Measurements from ENCODE around the gene CPNE5. TPM values are rescaled to one million over a fixed set of nuclear protein-coding genes. Genes with fewer than 3 reads are reported as not detected.
A peak's percentile ranks its signal among the peaks of the same experiment; 100 is the strongest.

The CPNE5 gene
- total and polyA plus RNA-seq, 4 experiments from 2014 or later: 0.47 to 2.7 (median 1.3) TPM

GRCh38 chr6:36774331-36774730, 64.9 kb downstream of the CPNE5 start:
- H3K27ac ChIP-seq (ENCODE audit: low read depth, low read length): no peak overlapping the region
- Mint-ChIP-seq H3K9me3 (no peaks in the 10 kb centered on the region), H3K27ac (no peak overlapping the region), H3K36me3 (no peaks in the 10 kb centered on the region), H3K27me3 (no peaks in the 10 kb centered on the region), H3K4me1 (peaks cover 20 to 23% (median 22%) of the 10 kb centered on the region in 4 donors), H3K4me3 (no peak overlapping the region)
- no peaks in the 10 kb centered on the region for H3K27me3 ChIP-seq (ENCODE audit: insufficient read depth, low read length)
- peaks cover 18% of the 10 kb centered on the region for H3K4me1 ChIP-seq (ENCODE audit: insufficient read depth, low read length)
- no peak overlapping the region for H3K4me3 ChIP-seq (ENCODE audit: low read length in 2 of 2)
- no peak for DNase-seq
- ChIA-PET POLR2A (ENCODE audit: partially characterized antibody) (interaction anchor here (0.5 kb wide), 1 partner anchor 466 kb away, joined by 3 read pairs; no protein-coding TSS in a partner anchor), CTCF (ENCODE audit: partially characterized antibody) (interaction anchor here (0.9 to 2.2 kb wide), 5 partner anchors 8 to 111 kb away, joined by 3 to 13 read pairs (median 4); no protein-coding TSS in a partner anchor)
- intact Hi-C loops (cut with micrococcal nuclease): no loop called here
- H3K36me3 ChIP-seq (ENCODE audit: insufficient read depth, low read length): no peaks in the 10 kb centered on the region
- H3K9me3 ChIP-seq (ENCODE audit: control insufficient read depth in 1 of 2, low read length in 2 of 2): no peaks in the 10 kb centered on the region

- H3K4me1 ChIP-seq (ENCODE audit: insufficient read depth, low read length): peaks cover 36% of the 10 kb centered on the region
Measured at GRCh38 chr6:36772397-36772796, 66.8 kb downstream of the CPNE5 start.

GRCh38 chr6:36771145-36771544, 68.1 kb downstream of the CPNE5 start:
- Mint-ChIP-seq H3K36me3 (no peaks in the 10 kb centered on the region), H3K9me3 (no peaks in the 10 kb centered on the region), H3K4me1 (peaks cover 32 to 40% (median 37%) of the 10 kb centered on the region in 4 donors), H3K27me3 (no peaks in the 10 kb centered on the region), H3K27ac (peak overlapping the region; percentile 14 to 93 (median 86)), H3K4me3 (peak overlapping the region in 5 of 8 donors; percentile 11 to 71 (median 31))
- Histone ChIP-seq H3K27ac (ENCODE audit: low read depth, low read length) (no peak overlapping the region), H3K36me3 (ENCODE audit: insufficient read depth, low read length) (no peaks in the 10 kb centered on the region), H3K4me3 (ENCODE audit: low read length in 2 of 2) (no peak overlapping the region), H3K4me1 (ENCODE audit: insufficient read depth, low read length) (peaks cover 45% of the 10 kb centered on the region), H3K9me3 (ENCODE audit: control insufficient read depth in 1 of 2, low read length in 2 of 2) (no peaks in the 10 kb centered on the region), H3K27me3 (ENCODE audit: insufficient read depth, low read length) (no peaks in the 10 kb centered on the region)
- intact Hi-C loops (cut with micrococcal nuclease): no loop called here
- CTCF ChIA-PET (ENCODE audit: partially characterized antibody): interaction anchor here (1.6 to 16.6 kb wide), 4 partner anchors 12 to 248 kb away, joined by 4 to 230 read pairs (median 114); no protein-coding TSS in a partner anchor
- POLR2A ChIA-PET (ENCODE audit: partially characterized antibody): no interaction called here
- no peak for DNase-seq

More at GRCh38 chr6:36772397-36772796, 66.8 kb downstream of the CPNE5 start:
- intact Hi-C loops (cut with micrococcal nuclease): no loop called here
- no peak for DNase-seq
- Histone ChIP-seq H3K36me3 (ENCODE audit: insufficient read depth, low read length) (no peaks in the 10 kb centered on the region), H3K27me3 (ENCODE audit: insufficient read depth, low read length) (no peaks in the 10 kb centered on the region), H3K27ac (ENCODE audit: low read depth, low read length) (no peak overlapping the region), H3K4me3 (ENCODE audit: low read length in 2 of 2) (no peak overlapping the region), H3K9me3 (ENCODE audit: control insufficient read depth in 1 of 2, low read length in 2 of 2) (no peaks in the 10 kb centered on the region)
- CTCF ChIA-PET (ENCODE audit: partially characterized antibody): interaction anchor here (1.0 to 16.6 kb wide), 3 partner anchors 10 to 246 kb away, joined by 3 to 230 read pairs (median 12); no protein-coding TSS in a partner anchor
- no peaks in the 10 kb centered on the region for H3K27me3 Mint-ChIP-seq
- peak overlapping the region in 6 of 7 donors; percentile 20 to 93 (median 72) for H3K27ac Mint-ChIP-seq
- H3K36me3 Mint-ChIP-seq: no peaks in the 10 kb centered on the region
- POLR2A ChIA-PET (ENCODE audit: partially characterized antibody): interaction anchor here (1.1 kb wide), 1 partner anchor 10 kb away, joined by 3 read pairs; no protein-coding TSS in a partner anchor
- H3K4me3 Mint-ChIP-seq: no peak overlapping the region
- no peaks in the 10 kb centered on the region for H3K9me3 Mint-ChIP-seq
- H3K4me1 Mint-ChIP-seq: peaks cover 29 to 37% (median 33%) of the 10 kb centered on the region in 4 donors

GRCh38 chr6:36769676-36770499, 69.4 kb downstream of the CPNE5 start:
- peak overlapping the region in 7 of 8 donors; percentile 54 to 78 (median 72) for H3K4me3 Mint-ChIP-seq
- CTCF ChIA-PET (ENCODE audit: partially characterized antibody): interaction anchor here (1.0 to 16.6 kb wide), 12 partner anchors 13 to 440 kb away, joined by 3 to 230 read pairs (median 5); partner anchors contain the start of gene C6orf89
- H3K4me1 ChIP-seq (ENCODE audit: insufficient read depth, low read length): peaks cover 49% of the 10 kb centered on the region
- peak overlapping the region; percentile 82 to 94 (median 88) for H3K27ac Mint-ChIP-seq
- no peaks in the 10 kb centered on the region for H3K9me3 ChIP-seq (ENCODE audit: control insufficient read depth in 1 of 2, low read length in 2 of 2)
- no peaks in the 10 kb centered on the region for H3K36me3 Mint-ChIP-seq
- H3K27me3 Mint-ChIP-seq: no peaks in the 10 kb centered on the region
- H3K27me3 ChIP-seq (ENCODE audit: insufficient read depth, low read length): no peaks in the 10 kb centered on the region
- H3K27ac ChIP-seq (ENCODE audit: low read depth, low read length): peak overlapping the region; percentile 32
- intact Hi-C loops (cut with micrococcal nuclease): no loop called here
- H3K36me3 ChIP-seq (ENCODE audit: insufficient read depth, low read length): no peaks in the 10 kb centered on the region
- peak in 3 of 5 donors; percentile 20 to 35 (median 21) for DNase-seq
- H3K4me3 ChIP-seq (ENCODE audit: low read length in 2 of 2): no peak overlapping the region
- no peaks in the 10 kb centered on the region for H3K9me3 Mint-ChIP-seq
- POLR2A ChIA-PET (ENCODE audit: partially characterized antibody): interaction anchor here (0.7 to 1.6 kb wide), 7 partner anchors 11 to 248 kb away, joined by 3 to 7 read pairs (median 5); no protein-coding TSS in a partner anchor
- H3K4me1 Mint-ChIP-seq: peaks cover 33 to 44% (median 39%) of the 10 kb centered on the region in 4 donors

GRCh38 chr6:36769183-36769675, 70.0 kb downstream of the CPNE5 start:
- Mint-ChIP-seq H3K4me3 (peak overlapping the region in 7 of 8 donors; percentile 54 to 78 (median 72)), H3K36me3 (no peaks in the 10 kb centered on the region), H3K27ac (peak overlapping the region; percentile 82 to 94 (median 88)), H3K9me3 (no peaks in the 10 kb centered on the region), H3K27me3 (no peaks in the 10 kb centered on the region), H3K4me1 (peaks cover 33 to 44% (median 39%) of the 10 kb centered on the region in 4 donors)
- CTCF ChIA-PET (ENCODE audit: partially characterized antibody): interaction anchor here (0.9 to 16.6 kb wide), 14 partner anchors 12 to 441 kb away, joined by 3 to 230 read pairs (median 4); partner anchors contain the start of gene C6orf89
- peak overlapping the region; percentile 32 for H3K27ac ChIP-seq (ENCODE audit: low read depth, low read length)
- H3K4me1 ChIP-seq (ENCODE audit: insufficient read depth, low read length): peaks cover 49% of the 10 kb centered on the region
- intact Hi-C loops (cut with micrococcal nuclease): no loop called here
- H3K36me3 ChIP-seq (ENCODE audit: insufficient read depth, low read length): no peaks in the 10 kb centered on the region
- POLR2A ChIA-PET (ENCODE audit: partially characterized antibody): interaction anchor here (0.7 to 1.6 kb wide), 7 partner anchors 11 to 249 kb away, joined by 3 to 7 read pairs (median 4); no protein-coding TSS in a partner anchor
- H3K9me3 ChIP-seq (ENCODE audit: control insufficient read depth in 1 of 2, low read length in 2 of 2): no peaks in the 10 kb centered on the region
- H3K4me3 ChIP-seq (ENCODE audit: low read length in 2 of 2): no peak overlapping the region
- DNase-seq: no peak
- H3K27me3 ChIP-seq (ENCODE audit: insufficient read depth, low read length): no peaks in the 10 kb centered on the region

- peak overlapping the region in 2 of 8 donors; percentile 11 to 28 for H3K4me3 Mint-ChIP-seq
- peaks cover 49% of the 10 kb centered on the region for H3K4me1 ChIP-seq (ENCODE audit: insufficient read depth, low read length)
- peak overlapping the region in 6 of 7 donors; percentile 10 to 66 (median 42) for H3K27ac Mint-ChIP-seq
- peaks cover 31 to 43% (median 37%) of the 10 kb centered on the region in 4 donors for H3K4me1 Mint-ChIP-seq
- DNase-seq: no peak
- no peak overlapping the region for H3K4me3 ChIP-seq (ENCODE audit: low read length in 2 of 2)
- no peaks in the 10 kb centered on the region for H3K9me3 Mint-ChIP-seq
- POLR2A ChIA-PET (ENCODE audit: partially characterized antibody): interaction anchor here (2.5 kb wide), 1 partner anchor 16 kb away, joined by 10 read pairs; no protein-coding TSS in a partner anchor
- CTCF ChIA-PET (ENCODE audit: partially characterized antibody): interaction anchor here (0.6 to 16.6 kb wide), 19 partner anchors 9 to 454 kb away, joined by 3 to 230 read pairs (median 4); partner anchors contain the start of genes C6orf89, PI16 and PPIL1
- H3K27me3 Mint-ChIP-seq: no peaks in the 10 kb centered on the region
- no peaks in the 10 kb centered on the region for H3K36me3 Mint-ChIP-seq
- H3K27ac ChIP-seq (ENCODE audit: low read depth, low read length): no peak overlapping the region
- no peaks in the 10 kb centered on the region for H3K9me3 ChIP-seq (ENCODE audit: control insufficient read depth in 1 of 2, low read length in 2 of 2)
- H3K27me3 ChIP-seq (ENCODE audit: insufficient read depth, low read length): no peaks in the 10 kb centered on the region
- no peaks in the 10 kb centered on the region for H3K36me3 ChIP-seq (ENCODE audit: insufficient read depth, low read length)
- intact Hi-C loops (cut with micrococcal nuclease): loop anchor here (1.0 to 2.0 kb wide), 5 partner anchors 16 to 442 kb away; no protein-coding TSS in a partner anchor
Measured at GRCh38 chr6:36766399-36766945, 72.8 kb downstream of the CPNE5 start.
